Lower leg skin (tissue), 3 donors: ENCODE data around the gene NYAP2.

Source experiments
- POLR2A ChIP-seq, 2 donors: fragments of 450-650 bp; IDR thresholded peaks; one replicate each; pipeline ENCODE4 v1.6.1; 2016 to 2017; ENCODE audit warnings: antibody characterized with exemption in 2 of 2, mild to moderate bottlenecking in 1 of 2, moderate library complexity in 1 of 2
- TF ChIP-seq, protein P1 (sequence below), 3 donors: fragments of 450-650 bp; IDR thresholded peaks; one replicate each; pipeline ENCODE4 v1.5.1; 2016; ENCODE audit warnings: antibody characterized with exemption in 3 of 3, mild to moderate bottlenecking in 3 of 3, moderate library complexity in 2 of 3

- TF ChIP-seq, protein P1, sequence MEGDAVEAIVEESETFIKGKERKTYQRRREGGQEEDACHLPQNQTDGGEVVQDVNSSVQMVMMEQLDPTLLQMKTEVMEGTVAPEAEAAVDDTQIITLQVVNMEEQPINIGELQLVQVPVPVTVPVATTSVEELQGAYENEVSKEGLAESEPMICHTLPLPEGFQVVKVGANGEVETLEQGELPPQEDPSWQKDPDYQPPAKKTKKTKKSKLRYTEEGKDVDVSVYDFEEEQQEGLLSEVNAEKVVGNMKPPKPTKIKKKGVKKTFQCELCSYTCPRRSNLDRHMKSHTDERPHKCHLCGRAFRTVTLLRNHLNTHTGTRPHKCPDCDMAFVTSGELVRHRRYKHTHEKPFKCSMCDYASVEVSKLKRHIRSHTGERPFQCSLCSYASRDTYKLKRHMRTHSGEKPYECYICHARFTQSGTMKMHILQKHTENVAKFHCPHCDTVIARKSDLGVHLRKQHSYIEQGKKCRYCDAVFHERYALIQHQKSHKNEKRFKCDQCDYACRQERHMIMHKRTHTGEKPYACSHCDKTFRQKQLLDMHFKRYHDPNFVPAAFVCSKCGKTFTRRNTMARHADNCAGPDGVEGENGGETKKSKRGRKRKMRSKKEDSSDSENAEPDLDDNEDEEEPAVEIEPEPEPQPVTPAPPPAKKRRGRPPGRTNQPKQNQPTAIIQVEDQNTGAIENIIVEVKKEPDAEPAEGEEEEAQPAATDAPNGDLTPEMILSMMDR (IDR thresholded peaks at IDR 0.05) = no peak
- TF ChIP-seq POLR2A (IDR thresholded peaks at IDR 0.05) = no peak
Measured at GRCh38 chr2:225487878-225488416, 88.4 kb downstream of the NYAP2 start.
